Osteoblast (primary cell): ENCODE measurements around the gene STARD10. TPM values are rescaled to one million over a fixed set of nuclear protein-coding genes. Genes with fewer than 3 reads are reported as not detected.

ENCODE experiments used
- DNase-seq: peaks from one replicate; pipeline ENCODE4 v3.0.0; 2011; ENCODE audit warnings: low spot score, mixed read lengths; ENCODE audit not compliant: insufficient read length; ENCODE audit errors: missing footprints
- H2AFZ ChIP-seq: 2 replicates; pipeline ENCODE4 v1.6.0; 2011; ENCODE audit warnings: mild to moderate bottlenecking, low read length
- H3K27ac ChIP-seq: 2 replicates; pipeline ENCODE4 v1.5.1; 2011; ENCODE audit warnings: mild to moderate bottlenecking, low read depth, low read length, moderate library complexity
- H3K27me3 ChIP-seq: 2 replicates; pipeline ENCODE4 v1.6.0; 2012; ENCODE audit warnings: mild to moderate bottlenecking, control low read depth, inconsistent platforms, low read length, moderate library complexity; ENCODE audit not compliant: insufficient read depth
- H3K36me3 ChIP-seq: 2 replicates; pipeline ENCODE4 v1.5.1; 2011; ENCODE audit warnings: mild to moderate bottlenecking, low read length, control low read depth, moderate library complexity; ENCODE audit not compliant: insufficient read depth
- H3K4me1 ChIP-seq: 2 replicates; pipeline ENCODE4 v1.5.1; 2011; ENCODE audit warnings: mild to moderate bottlenecking, low read length, control low read depth, moderate library complexity; ENCODE audit not compliant: insufficient read depth
- H3K4me2 ChIP-seq: 2 replicates; pipeline ENCODE4 v1.6.0; 2011; ENCODE audit warnings: mild to moderate bottlenecking, low read length; ENCODE audit not compliant: insufficient read depth
- H3K4me3 ChIP-seq: fragments of 200-600 bp; sonication (generic); 3 replicates; pipeline ENCODE4 v1.5.1; 2012; ENCODE audit warnings: mild to moderate bottlenecking, low read length, inconsistent platforms; ENCODE audit not compliant: insufficient read depth
- H3K79me2 ChIP-seq: 2 replicates; pipeline ENCODE4 v1.6.0; 2012; ENCODE audit warnings: mild to moderate bottlenecking, low read length, control low read depth, inconsistent platforms; ENCODE audit not compliant: insufficient read depth
- H3K9me3 ChIP-seq: 2 replicates; pipeline ENCODE4 v1.5.1; 2011; ENCODE audit warnings: low read depth, low read length, control low read depth
- H4K20me1 ChIP-seq: 2 replicates; pipeline ENCODE4 v1.6.0; 2012; ENCODE audit warnings: mild to moderate bottlenecking, low read length, control low read depth; ENCODE audit not compliant: insufficient read depth
- total RNA-seq: library from RNA; depleted of rRNA; stranded (reverse); fragments of >200 nt; gene quantifications from 2 replicates; pipeline ENCODE4 v1.2.3, GENCODE V29; 2012
- TF ChIP-seq, protein P1 (sequence below): IDR thresholded peaks from 2 replicates; pipeline ENCODE4 v1.5.1; 2011; ENCODE audit warnings: mild to moderate bottlenecking, low read depth, low read length, moderate library complexity; ENCODE audit errors: extremely low read depth

STARD10 gene
- total RNA-seq, 1 donor: 25.7 TPM

DNA sequence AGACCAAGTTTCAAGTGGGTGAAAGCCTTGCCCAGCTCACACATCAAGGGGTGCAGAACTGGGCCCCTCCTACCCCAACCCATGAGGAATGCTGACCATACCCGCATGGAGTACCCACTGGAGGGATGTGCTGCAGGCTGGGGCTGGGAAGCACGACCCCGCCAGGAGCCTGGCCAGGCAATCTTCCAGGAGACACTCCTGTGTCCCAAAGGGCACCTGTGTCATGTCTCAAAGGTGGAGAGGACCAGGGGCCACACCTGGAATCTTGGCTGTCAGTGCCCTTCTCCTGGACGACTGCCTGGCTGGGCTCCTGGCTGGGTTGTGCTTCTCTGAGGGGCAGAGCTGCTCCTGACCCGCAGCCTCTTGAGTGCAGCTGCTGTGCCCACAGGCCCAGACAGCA is 48.3 kb downstream of the STARD10 start:
- H2AFZ ChIP-seq: no peak overlapping the region
- H3K4me1 ChIP-seq: peaks cover 13% of the 10 kb centered on the region
- TF ChIP-seq, protein P1, sequence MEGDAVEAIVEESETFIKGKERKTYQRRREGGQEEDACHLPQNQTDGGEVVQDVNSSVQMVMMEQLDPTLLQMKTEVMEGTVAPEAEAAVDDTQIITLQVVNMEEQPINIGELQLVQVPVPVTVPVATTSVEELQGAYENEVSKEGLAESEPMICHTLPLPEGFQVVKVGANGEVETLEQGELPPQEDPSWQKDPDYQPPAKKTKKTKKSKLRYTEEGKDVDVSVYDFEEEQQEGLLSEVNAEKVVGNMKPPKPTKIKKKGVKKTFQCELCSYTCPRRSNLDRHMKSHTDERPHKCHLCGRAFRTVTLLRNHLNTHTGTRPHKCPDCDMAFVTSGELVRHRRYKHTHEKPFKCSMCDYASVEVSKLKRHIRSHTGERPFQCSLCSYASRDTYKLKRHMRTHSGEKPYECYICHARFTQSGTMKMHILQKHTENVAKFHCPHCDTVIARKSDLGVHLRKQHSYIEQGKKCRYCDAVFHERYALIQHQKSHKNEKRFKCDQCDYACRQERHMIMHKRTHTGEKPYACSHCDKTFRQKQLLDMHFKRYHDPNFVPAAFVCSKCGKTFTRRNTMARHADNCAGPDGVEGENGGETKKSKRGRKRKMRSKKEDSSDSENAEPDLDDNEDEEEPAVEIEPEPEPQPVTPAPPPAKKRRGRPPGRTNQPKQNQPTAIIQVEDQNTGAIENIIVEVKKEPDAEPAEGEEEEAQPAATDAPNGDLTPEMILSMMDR: no peak
- H3K36me3 ChIP-seq: no peaks in the 10 kb centered on the region
- H3K4me3 ChIP-seq: no peak overlapping the region
- H4K20me1 ChIP-seq: peaks cover 7% of the 10 kb centered on the region
- H3K4me2 ChIP-seq: no peak overlapping the region
- no peaks in the 10 kb centered on the region for H3K27me3 ChIP-seq
- H3K9me3 ChIP-seq: no peaks in the 10 kb centered on the region
- H3K79me2 ChIP-seq: peaks cover 69% of the 10 kb centered on the region
- no peak overlapping the region for H3K27ac ChIP-seq
- peak; percentile 84 for DNase-seq

DNA sequence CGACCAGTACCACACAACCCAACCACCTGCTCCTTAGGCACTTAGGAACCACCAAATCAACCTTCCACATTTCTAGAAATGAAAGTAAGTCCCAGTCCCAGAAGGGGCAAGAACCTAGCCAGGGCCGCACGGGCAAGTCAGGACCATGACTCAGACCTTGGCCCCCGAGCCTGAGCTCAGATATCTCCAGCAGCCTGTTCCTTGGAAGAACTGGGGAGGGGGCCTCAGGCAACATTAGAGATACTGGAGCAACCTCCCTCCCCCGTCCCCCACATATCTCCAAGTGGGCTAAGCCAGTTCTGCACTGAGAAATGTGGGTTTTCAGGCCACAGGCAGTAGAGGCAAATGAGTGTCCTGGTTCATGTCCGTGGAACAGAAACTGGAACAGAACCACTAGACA is 49.4 kb downstream of the STARD10 start:
- H3K36me3 ChIP-seq: no peaks in the 10 kb centered on the region
- no peak overlapping the region for H2AFZ ChIP-seq
- H4K20me1 ChIP-seq: peaks cover 7% of the 10 kb centered on the region
- H3K9me3 ChIP-seq: no peaks in the 10 kb centered on the region
- no peak overlapping the region for H3K27ac ChIP-seq
- no peak overlapping the region for H3K4me2 ChIP-seq
- TF ChIP-seq, protein P1: no peak
- peaks cover 71% of the 10 kb centered on the region for H3K79me2 ChIP-seq
- no peak overlapping the region for H3K4me3 ChIP-seq
- no peak for DNase-seq
- H3K27me3 ChIP-seq: no peaks in the 10 kb centered on the region
- H3K4me1 ChIP-seq: peaks cover 22% of the 10 kb centered on the region

DNA sequence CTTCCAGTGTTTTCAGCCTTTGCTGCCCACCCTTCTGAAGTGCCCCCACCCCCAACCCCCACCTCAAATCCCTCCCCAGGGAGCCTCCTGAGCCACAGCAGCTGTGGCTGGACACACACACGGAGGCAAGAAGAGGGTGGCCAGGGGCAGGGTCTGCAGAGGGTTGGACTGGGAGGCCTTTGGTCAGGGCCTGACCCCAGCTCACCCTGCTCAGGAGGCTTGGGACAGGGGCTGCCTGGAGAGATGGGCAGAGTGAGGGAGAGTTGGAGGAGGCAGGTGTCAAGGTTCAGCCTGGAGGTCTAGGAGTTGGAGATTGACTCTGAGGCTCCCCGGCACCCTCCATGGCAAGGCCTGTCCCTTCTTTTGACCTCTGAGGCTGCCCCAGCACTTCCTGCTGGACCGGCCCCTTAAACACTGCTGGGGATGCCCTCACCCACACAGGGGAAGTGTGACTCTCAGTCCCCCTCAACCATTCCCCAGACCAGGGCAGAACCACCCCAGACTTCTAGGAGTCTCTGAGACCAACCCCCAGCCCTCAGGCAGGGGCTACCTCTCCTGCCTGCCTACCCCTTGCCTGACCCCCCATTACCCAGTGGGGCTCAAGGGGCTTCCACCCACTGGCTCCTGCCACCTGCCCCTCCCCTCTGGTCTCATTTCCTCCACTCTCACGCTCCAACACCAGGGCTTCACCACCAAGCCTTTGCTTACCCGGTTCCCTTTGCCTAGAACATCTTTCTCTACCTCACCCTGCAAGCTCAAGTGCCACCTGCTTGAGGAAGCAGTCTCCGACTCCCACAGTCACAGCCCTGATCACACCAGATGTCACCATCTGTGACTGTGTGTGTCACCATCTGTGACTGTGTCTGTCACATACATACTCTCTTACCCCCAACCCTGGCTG is 50.3 kb downstream of the STARD10 start:
- no peaks in the 10 kb centered on the region for H3K36me3 ChIP-seq
- peak; percentile 87 for DNase-seq
- H3K4me2 ChIP-seq: no peak overlapping the region
- H3K27ac ChIP-seq: no peak overlapping the region
- TF ChIP-seq, protein P1: no peak
- H3K9me3 ChIP-seq: no peaks in the 10 kb centered on the region
- H2AFZ ChIP-seq: no peak overlapping the region
- H3K4me1 ChIP-seq: peaks cover 25% of the 10 kb centered on the region
- peaks cover 72% of the 10 kb centered on the region for H3K79me2 ChIP-seq
- H4K20me1 ChIP-seq: peaks cover 4% of the 10 kb centered on the region
- H3K27me3 ChIP-seq: no peaks in the 10 kb centered on the region
- H3K4me3 ChIP-seq: no peak overlapping the region

DNA sequence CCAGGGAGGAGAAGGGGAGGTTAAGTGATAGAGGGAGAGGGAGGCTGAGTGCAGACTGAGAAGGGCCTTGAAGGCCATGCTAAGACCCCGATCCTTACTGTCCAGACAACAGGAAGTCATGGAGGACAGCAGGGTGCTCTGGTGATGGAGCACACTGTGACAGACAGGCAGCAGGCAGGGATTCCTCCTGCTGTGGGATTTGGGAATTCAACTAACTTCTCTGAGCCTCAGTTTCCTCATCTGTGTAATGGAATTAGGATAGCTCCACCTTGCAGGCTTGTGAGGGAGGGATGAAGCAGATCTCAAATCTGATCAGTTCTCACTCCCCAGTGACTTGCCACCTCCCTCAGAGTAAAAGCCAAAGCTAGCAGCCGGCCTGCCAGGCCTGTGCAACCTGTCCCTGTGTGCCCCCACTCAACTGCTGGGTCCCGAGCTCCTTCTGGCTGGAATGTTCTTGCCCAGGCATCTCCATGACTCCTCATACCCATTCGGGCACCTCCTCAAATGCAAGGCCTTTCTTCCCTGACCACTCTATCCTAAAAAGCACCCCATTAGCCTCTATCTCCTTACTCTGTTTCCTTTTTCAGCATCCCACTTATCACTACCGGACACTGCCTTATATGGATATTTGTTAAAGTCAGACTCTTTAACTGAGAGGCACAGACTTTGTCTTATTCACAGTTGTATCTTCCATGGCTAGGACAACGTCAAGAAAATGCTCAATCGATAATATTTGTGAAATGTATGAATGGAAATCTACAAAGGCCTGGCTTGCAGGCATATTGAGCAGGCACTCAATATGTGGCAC is 51.1 kb downstream of the STARD10 start:
- Histone ChIP-seq H3K27me3 (no peaks in the 10 kb centered on the region), H3K4me3 (no peak overlapping the region), H2AFZ (no peak overlapping the region), H3K9me3 (no peaks in the 10 kb centered on the region), H3K4me1 (peaks cover 33% of the 10 kb centered on the region), H4K20me1 (peaks cover 4% of the 10 kb centered on the region), H3K4me2 (no peak overlapping the region), H3K36me3 (no peaks in the 10 kb centered on the region), H3K79me2 (peaks cover 76% of the 10 kb centered on the region), H3K27ac (no peak overlapping the region)
- peak; percentile 50 for DNase-seq
- TF ChIP-seq, protein P1: no peak
